Stimulated activated CD4-positive, alpha-beta T cell treated with anti-CD3 and anti-CD28 coated beads, Interleukin-4, amount 100 ng/mL, for 1 hour (primary cell): ENCODE data around the gene INSIG2.
"Not testable (repeated sequence)": the region's sequence is repeated elsewhere in the genome, so short reads cannot be mapped to it uniquely, and the experiment has no call there.

Experiments used
- DNase-seq: peaks from one replicate; pipeline ENCODE4 v3.0.0-alpha.2; 2020

INSIG2 gene

GRCh38 chr2:118061135-118061955 is 26.9 kb upstream of the INSIG2 start:
- no peak for DNase-seq

GRCh38 chr2:118062048-118062447 is 26.2 kb upstream of the INSIG2 start:
- no peak for DNase-seq

- DNase-seq: no peak
Measured at GRCh38 chr2:118062669-118063068, 25.6 kb upstream of the INSIG2 start.

- DNase-seq: no peak
Measured at GRCh38 chr2:118065015-118065706, 23.1 kb upstream of the INSIG2 start.

- no peak for DNase-seq
Measured at GRCh38 chr2:118065921-118066511, 22.3 kb upstream of the INSIG2 start.

- no peak for DNase-seq
Measured at GRCh38 chr2:118077636-118078247, 10.5 kb upstream of the INSIG2 start.

GRCh38 chr2:118078734-118079133 is 9.5 kb upstream of the INSIG2 start:
- DNase-seq: no peak

- DNase-seq: no peak
Measured at GRCh38 chr2:118084491-118085089, 3.7 kb upstream of the INSIG2 start.

GRCh38 chr2:118085173-118086023 is 2.9 kb upstream of the INSIG2 start:
- no peak for DNase-seq

GRCh38 chr2:118086024-118086633 is 2.1 kb upstream of the INSIG2 start:
- no peak for DNase-seq

- DNase-seq: peak; percentile 5
Measured at GRCh38 chr2:118089139-118089800, 999 bp downstream of the INSIG2 start.

- DNase-seq: no peak
Measured at GRCh38 chr2:118090387-118091139, 2.3 kb downstream of the INSIG2 start.

- no peak for DNase-seq
Measured at GRCh38 chr2:118091140-118091478, 2.8 kb downstream of the INSIG2 start.

GRCh38 chr2:118091631-118092030 is 3.4 kb downstream of the INSIG2 start:
- DNase-seq: no peak

- not testable (repeated sequence) for DNase-seq
Measured at GRCh38 chr2:118094102-118094501, 5.8 kb downstream of the INSIG2 start.

GRCh38 chr2:118094503-118094902 is 6.2 kb downstream of the INSIG2 start:
- no peak for DNase-seq

GRCh38 chr2:118095610-118096009 is 7.3 kb downstream of the INSIG2 start:
- DNase-seq: no peak

GRCh38 chr2:118097657-118098056 is 9.4 kb downstream of the INSIG2 start:
- no peak for DNase-seq

GRCh38 chr2:118098307-118099030 is 10.2 kb downstream of the INSIG2 start:
- DNase-seq: no peak
